GM12865 (cell line): ENCODE results near the gene EPOP.

Experiments used
- DNase-seq: peaks from one replicate; pipeline ENCODE4 v3.0.0; 2010; ENCODE audit warnings: low read depth
- H3K4me3 ChIP-seq: 2 replicates; pipeline ENCODE4 v1.5.1; 2011; ENCODE audit warnings: mild to moderate bottlenecking, low read depth, low read length, control low read depth
- CTCF ChIP-seq: IDR thresholded peaks from 2 replicates; pipeline ENCODE4 v1.5.1; 2011; ENCODE audit warnings: low read length, control low read depth, low read depth, inconsistent platforms; ENCODE audit not compliant: insufficient read depth; ENCODE audit errors: missing control alignments

The EPOP gene

GRCh38 chr17:38716368-38717005 lies 41.7 kb upstream of the EPOP start:
- no peak for DNase-seq
- TF ChIP-seq CTCF, result no peak
- H3K4me3 ChIP-seq, result no peak overlapping the region

- no peak for TF ChIP-seq CTCF
- DNase-seq, result no peak
- H3K4me3 ChIP-seq, result no peak overlapping the region
Measured at GRCh38 chr17:38715216-38715943, 40.6 kb upstream of the EPOP start.

GRCh38 chr17:38713456-38714075 lies 38.8 kb upstream of the EPOP start:
- TF ChIP-seq CTCF, result no peak

GRCh38 chr17:38712593-38712992 lies 37.8 kb upstream of the EPOP start:
- TF ChIP-seq CTCF, result no peak
- no peak for DNase-seq

More at GRCh38 chr17:38713456-38714075, 38.8 kb upstream of the EPOP start:
- DNase-seq, result no peak
- no peak overlapping the region for H3K4me3 ChIP-seq

GRCh38 chr17:38711792-38712571 lies 37.2 kb upstream of the EPOP start:
- H3K4me3 ChIP-seq, result no peak overlapping the region
- TF ChIP-seq CTCF, result no peak

More at GRCh38 chr17:38712593-38712992, 37.8 kb upstream of the EPOP start:
- no peak overlapping the region for H3K4me3 ChIP-seq

GRCh38 chr17:38710985-38711384 lies 36.2 kb upstream of the EPOP start:
- H3K4me3 ChIP-seq, result no peak overlapping the region
- no peak for TF ChIP-seq CTCF
- no peak for DNase-seq

More at GRCh38 chr17:38711792-38712571, 37.2 kb upstream of the EPOP start:
- DNase-seq, result no peak
